Activated CD4-positive, alpha-beta T cell treated with anti-CD3 and anti-CD28 coated beads, Interleukin-2, amount 50 U/mL, for 24 hours (primary cell): ENCODE data around the gene CSRNP3.

Source experiments
- DNase-seq, 2 donors: peaks; one replicate each; pipeline ENCODE4 v3.0.0-alpha.2; 2020; ENCODE audit warnings: low read depth in 1 of 2, low spot score in 1 of 2

The CSRNP3 gene

DNA sequence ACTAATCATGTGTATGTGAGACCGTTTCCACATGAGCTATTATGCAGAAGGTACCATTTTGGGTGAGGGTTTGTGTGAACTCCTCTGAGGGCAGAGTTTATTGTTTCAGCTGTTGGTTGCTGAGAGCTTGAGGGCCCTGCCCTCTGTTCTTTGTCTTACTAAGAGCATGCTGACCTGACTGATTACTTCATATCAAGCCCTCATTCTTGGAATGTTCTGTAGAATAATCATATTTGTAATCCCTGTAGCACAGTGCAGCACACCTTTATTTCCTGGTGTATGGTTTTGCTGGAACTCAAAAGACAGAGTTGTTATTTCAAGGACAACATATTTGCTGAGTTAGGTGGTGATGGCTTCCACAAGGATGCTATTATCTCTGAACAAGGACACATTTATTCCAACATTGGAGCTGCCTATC lies 206.1 kb downstream of the CSRNP3 start:
- no peak for DNase-seq

- DNase-seq, result no peak
Measured at GRCh38 chr2:165678882-165679281, 209.4 kb downstream of the CSRNP3 start.

- no peak for DNase-seq
Measured at GRCh38 chr2:165679621-165680020, 210.1 kb downstream of the CSRNP3 start.

DNA sequence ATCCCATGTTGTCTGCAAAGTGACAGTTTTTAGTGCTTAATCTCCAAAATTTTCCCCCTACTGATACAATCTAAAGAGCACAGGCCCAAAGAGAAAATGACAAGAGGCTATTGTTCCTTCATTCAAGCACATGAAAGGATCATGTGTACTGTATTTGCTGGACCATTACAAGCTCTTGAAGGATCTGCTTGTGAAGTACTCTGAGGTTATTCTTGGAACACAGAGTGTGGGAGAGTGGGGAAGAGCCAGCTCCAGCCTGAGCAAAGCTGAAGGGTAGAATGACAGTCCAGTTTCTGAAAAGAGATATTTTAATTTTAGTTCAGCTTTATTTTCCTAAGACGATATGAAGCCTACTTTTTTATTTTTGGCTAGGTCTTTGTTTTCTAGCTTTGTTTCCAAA lies 212.3 kb downstream of the CSRNP3 start:
- no peak for DNase-seq

DNA sequence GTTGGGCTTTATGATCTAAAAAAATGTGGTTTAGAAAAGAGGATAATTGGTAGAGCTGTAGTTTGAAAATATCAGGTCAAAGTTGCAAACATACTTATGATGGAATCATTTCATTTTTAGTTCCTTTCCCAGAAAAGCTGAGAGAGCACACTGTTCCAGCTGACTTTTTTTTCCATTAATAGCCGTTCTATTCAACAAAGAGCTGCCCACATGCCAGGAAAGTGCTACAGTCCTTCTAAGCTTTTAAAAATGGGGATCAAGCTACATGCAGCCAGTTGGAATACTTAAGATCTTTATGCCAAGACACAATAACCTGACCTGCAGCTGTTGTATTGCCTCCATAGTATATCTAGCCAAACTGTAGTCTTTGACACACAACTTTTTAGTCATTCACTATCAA lies 213.0 kb downstream of the CSRNP3 start:
- DNase-seq, result no peak

DNA sequence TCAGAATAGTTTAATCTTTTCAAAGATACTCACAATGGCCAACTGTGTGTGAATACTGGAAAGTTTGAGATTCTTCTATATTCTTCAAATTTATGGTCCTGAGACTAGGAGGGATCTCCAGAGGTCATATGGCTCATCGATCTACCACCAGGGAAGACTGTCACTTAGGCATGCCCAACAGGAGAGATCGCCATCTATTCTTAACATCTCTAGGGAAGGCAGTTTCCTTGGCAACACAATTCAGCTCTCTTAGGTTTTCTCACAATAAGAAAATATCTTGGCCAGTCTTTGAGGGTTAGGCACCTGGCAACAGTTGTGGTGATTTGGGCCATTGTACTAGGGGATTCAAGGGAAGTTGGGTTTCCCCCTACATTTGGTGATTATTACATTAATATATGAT lies 217.3 kb downstream of the CSRNP3 start:
- DNase-seq, result no peak

- DNase-seq, result no peak
Measured at GRCh38 chr2:165687426-165688002, 218.0 kb downstream of the CSRNP3 start.

GRCh38 chr2:165691615-165692014 lies 222.1 kb downstream of the CSRNP3 start:
- DNase-seq, result no peak

DNA sequence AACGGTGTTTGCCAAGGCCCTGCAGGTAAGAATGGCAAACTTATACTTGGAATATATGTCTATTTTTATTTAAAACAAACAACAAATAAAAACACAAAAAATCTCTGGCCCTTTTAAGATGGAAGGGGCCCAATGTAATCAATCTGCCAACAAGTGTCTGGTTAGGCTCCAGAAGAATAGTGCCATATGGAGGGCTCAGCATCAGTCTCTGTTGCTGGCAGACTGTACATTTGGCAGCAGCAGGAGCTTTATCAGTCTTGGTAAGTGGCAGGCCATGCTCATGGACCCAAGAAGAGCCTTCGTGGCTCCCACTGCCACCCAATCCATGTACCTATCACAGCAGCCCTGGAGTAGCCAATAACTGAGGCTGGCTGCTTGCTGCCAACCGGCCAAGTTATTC lies 223.4 kb downstream of the CSRNP3 start:
- DNase-seq, result no peak

- DNase-seq, result no peak
Measured at GRCh38 chr2:165693838-165694237, 224.3 kb downstream of the CSRNP3 start.

GRCh38 chr2:165697748-165698443 lies 228.4 kb downstream of the CSRNP3 start:
- DNase-seq, result no peak

- no peak for DNase-seq
Measured at GRCh38 chr2:165698444-165698884, 229.0 kb downstream of the CSRNP3 start.

GRCh38 chr2:165699946-165700345 lies 230.4 kb downstream of the CSRNP3 start:
- no peak for DNase-seq

DNA sequence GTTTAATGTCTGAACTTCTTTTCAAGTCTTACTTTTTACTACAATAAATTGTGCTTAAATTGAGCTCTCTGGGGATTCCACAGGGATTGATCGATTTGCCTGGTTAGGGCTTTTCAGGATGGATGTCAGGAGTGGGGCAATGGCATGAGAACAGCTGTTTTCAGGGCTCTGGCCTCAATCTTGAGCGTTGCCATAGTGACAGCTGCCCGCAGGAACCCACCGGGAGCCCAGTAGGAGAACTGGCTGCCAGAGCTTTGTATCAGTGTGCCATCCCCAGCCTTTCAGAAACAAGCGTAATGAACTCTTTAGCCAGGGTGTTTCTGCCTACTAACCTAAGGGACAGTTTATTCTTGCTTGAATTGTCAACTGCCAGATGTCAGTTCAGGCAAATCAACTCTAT lies 231.0 kb downstream of the CSRNP3 start:
- DNase-seq, result no peak

- no peak for DNase-seq
Measured at GRCh38 chr2:165701147-165701546, 231.6 kb downstream of the CSRNP3 start.

DNA sequence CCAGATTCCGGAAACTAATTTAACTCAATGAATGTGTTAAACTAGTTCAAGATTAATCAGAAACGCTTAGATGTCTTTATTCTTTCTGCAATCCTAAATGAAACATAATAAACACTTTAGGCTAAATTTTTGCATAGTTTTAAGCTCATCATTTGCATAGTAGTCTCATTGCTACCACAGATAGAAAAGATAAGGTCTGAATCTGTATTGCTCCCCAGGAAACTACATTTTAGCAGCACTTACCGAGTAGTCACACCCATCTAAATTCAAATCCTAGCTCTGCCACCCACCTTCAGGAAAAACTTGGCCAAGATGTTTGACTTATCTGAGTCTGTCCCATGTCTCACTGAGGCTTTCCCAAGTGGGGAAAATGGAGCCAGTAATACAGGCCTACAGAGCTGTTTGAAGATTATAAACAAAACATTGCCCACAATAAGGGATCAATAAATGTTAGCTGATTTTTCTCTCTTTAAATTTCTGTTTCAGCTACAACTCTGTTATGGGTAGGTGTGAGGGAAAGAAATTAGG lies 237.5 kb downstream of the CSRNP3 start:
- DNase-seq, result no peak

- no peak for DNase-seq
Measured at GRCh38 chr2:165716091-165716490, 246.6 kb downstream of the CSRNP3 start.

DNA sequence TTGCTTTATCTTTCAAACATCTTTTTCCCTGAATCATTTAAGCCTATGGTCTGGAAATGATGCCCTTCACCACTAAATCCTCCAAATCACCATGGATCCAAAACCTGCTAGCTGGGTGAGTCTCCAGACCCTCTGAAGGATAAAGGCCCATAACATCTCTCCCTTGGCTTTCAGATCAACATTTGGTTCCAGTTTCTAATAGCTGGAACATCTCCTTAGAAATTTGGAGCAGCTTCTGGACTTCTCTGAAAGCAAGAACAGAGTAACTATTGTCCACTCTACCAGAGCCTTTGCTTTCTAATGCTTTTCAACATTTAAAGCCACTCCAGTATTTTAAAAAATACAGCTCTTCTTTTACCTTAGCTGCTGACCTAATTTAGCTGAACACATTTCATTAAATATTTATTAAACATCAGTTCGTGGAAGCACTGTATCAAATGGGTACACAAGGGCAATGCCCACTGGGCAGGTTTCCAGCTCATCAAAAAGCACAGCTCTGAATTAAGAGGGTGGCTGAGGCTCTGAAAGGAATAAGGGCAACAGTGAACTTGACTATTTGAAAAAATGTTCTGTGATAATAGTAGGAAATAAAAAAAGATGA lies 249.2 kb downstream of the CSRNP3 start:
- DNase-seq, result no peak

DNA sequence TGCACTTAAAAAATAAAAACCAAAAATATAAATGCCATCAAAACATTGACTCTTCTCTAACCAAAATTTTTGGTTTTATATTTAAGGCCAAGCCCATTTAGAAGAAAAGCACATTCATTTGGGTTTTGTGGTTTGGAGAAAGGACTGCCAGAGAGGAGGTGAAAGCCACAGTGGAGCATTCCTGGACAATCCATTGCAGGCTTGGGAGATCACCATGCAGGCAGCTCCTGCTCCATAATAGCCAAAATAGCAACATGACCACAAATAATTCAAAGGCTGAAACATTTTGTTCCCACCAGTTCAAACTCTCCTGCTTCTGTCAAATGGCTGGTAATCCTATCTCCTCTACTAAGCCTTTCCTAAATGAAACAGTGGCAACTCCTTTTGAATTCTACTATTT lies 251.0 kb downstream of the CSRNP3 start:
- no peak for DNase-seq

DNA sequence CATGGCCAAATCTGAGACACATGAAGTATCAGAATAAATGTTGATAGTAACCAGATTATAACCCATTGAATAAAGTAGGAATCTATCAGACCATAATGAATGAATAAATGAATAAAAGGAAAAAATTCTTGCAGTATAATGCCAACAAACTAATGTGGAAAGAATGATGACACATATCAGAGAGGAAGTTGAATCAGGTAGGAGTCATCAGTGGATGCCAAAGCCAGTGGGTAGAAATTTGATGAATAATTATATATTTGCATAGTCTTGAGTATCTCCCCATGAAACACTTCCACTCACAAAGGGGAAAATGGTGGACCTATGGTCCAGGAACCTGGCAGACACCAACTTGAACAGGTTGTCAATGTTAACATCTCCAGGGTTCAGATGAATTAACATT lies 255.9 kb downstream of the CSRNP3 start:
- DNase-seq, result no peak
